Transverse colon (tissue), 3 donors: ENCODE data around the gene ZDHHC11.

Experiments used
- POLR2A ChIP-seq: fragments of 450-650 bp; IDR thresholded peaks from one replicate; pipeline ENCODE4 v1.6.1; 2016; ENCODE audit warnings: antibody characterized with exemption, mild to moderate bottlenecking, moderate library complexity
- TF ChIP-seq, protein P1 (sequence below), 5 experiments: fragments of 200-600 bp in 3 of 5; fragments of 450-650 bp in 2 of 5; sonication (generic) in 3 of 5; IDR thresholded peaks; 1 replicate in 2 of 5; 2 replicates in 3 of 5; pipeline ENCODE4 v1.5.1; 2016 to 2017; ENCODE audit warnings: antibody characterized with exemption in 5 of 5, inconsistent platforms in 3 of 5, mild to moderate bottlenecking in 2 of 5, moderate library complexity in 1 of 5

DNA sequence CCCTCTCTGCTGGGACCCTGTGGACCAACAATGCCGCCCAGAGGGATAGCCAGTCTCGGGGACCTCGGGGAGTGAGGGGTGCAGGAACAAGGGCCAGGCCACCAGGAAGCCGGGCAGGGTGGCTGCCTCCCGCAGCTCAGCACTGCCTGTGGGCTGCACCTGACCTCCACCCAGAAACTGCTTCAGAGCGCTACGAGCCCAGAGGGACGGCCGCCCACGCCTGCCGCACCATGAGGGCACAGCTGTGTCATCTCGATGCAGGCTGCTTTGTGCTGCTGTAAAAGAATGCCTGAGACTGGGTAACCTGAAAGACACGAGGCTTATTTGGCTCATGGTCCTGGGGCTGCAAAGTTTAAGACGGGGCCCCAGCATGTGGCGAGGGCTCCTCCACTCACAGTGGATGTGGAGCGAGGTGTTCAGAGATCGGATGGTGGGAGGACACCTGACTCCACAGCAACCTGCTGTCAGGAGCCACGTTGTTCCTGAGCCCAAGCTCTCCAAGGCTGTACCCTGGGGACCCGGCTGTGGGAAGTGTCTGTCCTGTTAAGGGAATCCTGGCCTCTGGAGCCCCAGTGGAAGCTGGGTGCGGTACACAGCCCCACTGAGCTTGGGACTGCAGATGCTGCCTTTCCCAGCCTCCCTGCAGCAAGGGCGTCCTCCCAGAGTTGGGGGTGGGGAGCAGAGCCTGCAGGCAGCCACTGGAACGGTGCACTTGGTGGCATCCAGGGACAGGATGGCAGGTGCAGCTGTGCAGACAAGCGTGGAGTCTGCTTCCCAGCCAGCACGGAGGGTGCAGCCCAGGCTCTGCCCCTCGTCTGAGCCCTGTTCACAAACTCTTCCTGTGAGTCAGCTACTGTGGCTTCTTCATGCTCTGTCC, 11.8 kb upstream of the ZDHHC11 start:
- TF ChIP-seq, protein P1, sequence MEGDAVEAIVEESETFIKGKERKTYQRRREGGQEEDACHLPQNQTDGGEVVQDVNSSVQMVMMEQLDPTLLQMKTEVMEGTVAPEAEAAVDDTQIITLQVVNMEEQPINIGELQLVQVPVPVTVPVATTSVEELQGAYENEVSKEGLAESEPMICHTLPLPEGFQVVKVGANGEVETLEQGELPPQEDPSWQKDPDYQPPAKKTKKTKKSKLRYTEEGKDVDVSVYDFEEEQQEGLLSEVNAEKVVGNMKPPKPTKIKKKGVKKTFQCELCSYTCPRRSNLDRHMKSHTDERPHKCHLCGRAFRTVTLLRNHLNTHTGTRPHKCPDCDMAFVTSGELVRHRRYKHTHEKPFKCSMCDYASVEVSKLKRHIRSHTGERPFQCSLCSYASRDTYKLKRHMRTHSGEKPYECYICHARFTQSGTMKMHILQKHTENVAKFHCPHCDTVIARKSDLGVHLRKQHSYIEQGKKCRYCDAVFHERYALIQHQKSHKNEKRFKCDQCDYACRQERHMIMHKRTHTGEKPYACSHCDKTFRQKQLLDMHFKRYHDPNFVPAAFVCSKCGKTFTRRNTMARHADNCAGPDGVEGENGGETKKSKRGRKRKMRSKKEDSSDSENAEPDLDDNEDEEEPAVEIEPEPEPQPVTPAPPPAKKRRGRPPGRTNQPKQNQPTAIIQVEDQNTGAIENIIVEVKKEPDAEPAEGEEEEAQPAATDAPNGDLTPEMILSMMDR (IDR thresholded peaks at IDR 0.05), result no peak
- no peak for TF ChIP-seq POLR2A
